Right atrium auricular region (tissue), 2 donors: ENCODE data around the gene PIKFYVE. TPM values are rescaled to one million over a fixed set of nuclear protein-coding genes. Genes with fewer than 3 reads are reported as not detected.

Experiments
- DNase-seq: peaks from one replicate; pipeline ENCODE4 v3.0.0-alpha.2; 2019; ENCODE audit warnings: low spot score
- H3K27ac ChIP-seq, 2 donors: fragments of 200-600 bp; sonication (generic); 1 replicate in 1 of 2; 2 replicates in 1 of 2; pipeline ENCODE4 v1.5.1; 2016 to 2019
- H3K27me3 ChIP-seq, 2 donors: fragments of 200-600 bp; sonication (generic); one replicate each; pipeline versions ENCODE4 v1.5.1 to v1.6.0; 2017 to 2019
- H3K36me3 ChIP-seq: fragments of 200-600 bp; sonication (generic); one replicate; pipeline ENCODE4 v1.5.1; 2016
- H3K4me1 ChIP-seq, 2 donors: fragments of 200-600 bp; sonication (generic); one replicate each; pipeline versions ENCODE4 v1.5.1 to v1.6.0; 2017 to 2019
- H3K4me3 ChIP-seq, 2 donors: fragments of 200-600 bp; sonication (generic); 1 replicate in 1 of 2; 2 replicates in 1 of 2; pipeline ENCODE4 v1.5.1; 2017 to 2019; ENCODE audit warnings: mild to moderate bottlenecking in 1 of 2, moderate library complexity in 1 of 2
- H3K9me3 ChIP-seq, 2 donors: fragments of 200-600 bp; sonication (generic); one replicate each; pipeline ENCODE4 v1.5.1; 2019
- CTCF ChIP-seq, 2 donors: fragments of 200-600 bp; sonication (generic); IDR thresholded peaks; one replicate each; pipeline ENCODE4 v1.5.1; 2019; ENCODE audit warnings: antibody characterized with exemption in 2 of 2
- total RNA-seq, 2 donors: library from RNA; depleted of rRNA; stranded (reverse); fragments of >200 nt; gene quantifications; one replicate each; pipeline ENCODE4 v1.1.0, GENCODE V29; 2016

Gene PIKFYVE
- total RNA-seq, 2 donors from 2014 or later: 15.8 to 17.8 TPM

GRCh38 chr2:208245746-208246145 lies 20.3 kb upstream of the PIKFYVE start:
- Histone ChIP-seq H3K9me3 (no peaks in the 10 kb centered on the region), H3K27me3 (no peaks in the 10 kb centered on the region), H3K27ac (no peak overlapping the region), H3K4me1 (peaks cover 0 to 4% of the 10 kb centered on the region in 2 donors), H3K36me3 (peaks cover 77% of the 10 kb centered on the region), H3K4me3 (no peak overlapping the region)
- no peak for DNase-seq
- TF ChIP-seq CTCF (IDR thresholded peaks at IDR 0.05): no peak

- Histone ChIP-seq H3K36me3 (peaks cover 63% of the 10 kb centered on the region), H3K4me3 (no peak overlapping the region), H3K9me3 (no peaks in the 10 kb centered on the region)
Observed at GRCh38 chr2:208248601-208249000, 17.5 kb upstream of the PIKFYVE start.

GRCh38 chr2:208249296-208249695 lies 16.8 kb upstream of the PIKFYVE start:
- H3K4me3 ChIP-seq: no peak overlapping the region
- H3K36me3 ChIP-seq: peaks cover 56% of the 10 kb centered on the region
- DNase-seq: no peak
- H3K27ac ChIP-seq: no peak overlapping the region
- H3K27me3 ChIP-seq: no peaks in the 10 kb centered on the region
- TF ChIP-seq CTCF (IDR thresholded peaks at IDR 0.05): no peak
- no peaks in the 10 kb centered on the region for H3K9me3 ChIP-seq
- H3K4me1 ChIP-seq: peaks cover 0 to 22% of the 10 kb centered on the region in 2 donors

More at GRCh38 chr2:208248601-208249000, 17.5 kb upstream of the PIKFYVE start:
- Histone ChIP-seq H3K4me1 (peaks cover 0 to 18% of the 10 kb centered on the region in 2 donors), H3K27ac (no peak overlapping the region), H3K27me3 (no peaks in the 10 kb centered on the region)
- no peak for DNase-seq
- no peak for TF ChIP-seq CTCF (IDR thresholded peaks at IDR 0.05)

- Histone ChIP-seq H3K27ac (no peak overlapping the region), H3K4me1 (peaks cover 0 to 22% of the 10 kb centered on the region in 2 donors), H3K4me3 (no peak overlapping the region), H3K36me3 (peaks cover 47% of the 10 kb centered on the region), H3K9me3 (no peaks in the 10 kb centered on the region), H3K27me3 (no peaks in the 10 kb centered on the region)
- no peak for DNase-seq
- no peak for TF ChIP-seq CTCF (IDR thresholded peaks at IDR 0.05)
Observed at GRCh38 chr2:208250388-208250787, 15.7 kb upstream of the PIKFYVE start.

- H3K27ac ChIP-seq: no peak overlapping the region
- no peaks in the 10 kb centered on the region for H3K9me3 ChIP-seq
- no peak for TF ChIP-seq CTCF (IDR thresholded peaks at IDR 0.05)
- peaks cover 0 to 27% of the 10 kb centered on the region in 2 donors for H3K4me1 ChIP-seq
- DNase-seq: no peak
- H3K27me3 ChIP-seq: no peaks in the 10 kb centered on the region
- no peak overlapping the region for H3K4me3 ChIP-seq
- peaks cover 44% of the 10 kb centered on the region for H3K36me3 ChIP-seq
Observed at GRCh38 chr2:208251098-208251497, 15.0 kb upstream of the PIKFYVE start.
